ENCODE results near the gene CHD1L.
A peak's percentile ranks its signal among the peaks of the same experiment; 100 is the strongest.
"Not testable (repeated sequence)": the region's sequence is repeated elsewhere in the genome, so short reads cannot be mapped to it uniquely, and the experiment has no call there.

Gene CHD1L

GRCh38 chr1:147238925-147239820 is 3.3 kb upstream of the CHD1L start:
- no peaks in the 10 kb centered on the region for H3K9me2 ChIP-seq (ENCODE audit: low read depth, low read length)
- no peak for TF ChIP-seq EZH2 (IDR thresholded peaks at IDR 0.05; ENCODE audit: borderline replicate concordance, low read length)
- TF ChIP-seq CTCF (IDR thresholded peaks at IDR 0.05; ENCODE audit: low read length) = no peak
- H3K4me2 ChIP-seq (ENCODE audit: low read length) = no peak overlapping the region
- peaks cover 2% of the 10 kb centered on the region; the same call in 1 of the 2 replicates for H3K9me3 ChIP-seq (ENCODE audit: low read length)
- no peaks in the 10 kb centered on the region for H4K20me1 ChIP-seq (ENCODE audit: insufficient read depth, low read length)
- no peaks in the 10 kb centered on the region; the same call in 1 of the 2 replicates for H3K27me3 ChIP-seq (ENCODE audit: insufficient read depth, low read length)
- H3K4me1 ChIP-seq (ENCODE audit: insufficient read depth, low read length, severe bottlenecking) = peaks cover 16% of the 10 kb centered on the region
- no peak overlapping the region for H3K9ac ChIP-seq (ENCODE audit: low read length)
- H3K36me3 ChIP-seq (ENCODE audit: insufficient read depth, low read length) = no peaks in the 10 kb centered on the region; the same call in 1 of the 2 replicates
- no peak overlapping the region for H2AFZ ChIP-seq (ENCODE audit: low read length)
- no peak overlapping the region for H3K27ac ChIP-seq (ENCODE audit: low read depth, low read length, poor library complexity, severe bottlenecking)
- H3K4me3 ChIP-seq (ENCODE audit: low read depth, low read length, poor library complexity, severe bottlenecking) = no peak overlapping the region
- no peaks in the 10 kb centered on the region for H3F3A ChIP-seq (ENCODE audit: insufficient read depth, low read length)
- peaks cover 5% of the 10 kb centered on the region for H3K79me2 ChIP-seq (ENCODE audit: insufficient read depth, low read length)

GRCh38 chr1:147240131-147240721 is 2.3 kb upstream of the CHD1L start:
- not testable (repeated sequence) for H3K4me3 ChIP-seq (ENCODE audit: low read depth, low read length, poor library complexity, severe bottlenecking); H3K9me3 ChIP-seq (ENCODE audit: low read length); H3K9me2 ChIP-seq (ENCODE audit: low read depth, low read length); H2AFZ ChIP-seq (ENCODE audit: low read length); H3K9ac ChIP-seq (ENCODE audit: low read length); H3K27me3 ChIP-seq (ENCODE audit: insufficient read depth, low read length); H3K36me3 ChIP-seq (ENCODE audit: insufficient read depth, low read length); H3F3A ChIP-seq (ENCODE audit: insufficient read depth, low read length); H3K4me2 ChIP-seq (ENCODE audit: low read length); H4K20me1 ChIP-seq (ENCODE audit: insufficient read depth, low read length); H3K27ac ChIP-seq (ENCODE audit: low read depth, low read length, poor library complexity, severe bottlenecking)
- Histone ChIP-seq H3K4me1 (ENCODE audit: insufficient read depth, low read length, severe bottlenecking) (peaks cover 24% of the 10 kb centered on the region), H3K79me2 (ENCODE audit: insufficient read depth, low read length) (peaks cover 15% of the 10 kb centered on the region)

- H3K79me2 ChIP-seq (ENCODE audit: insufficient read depth, low read length) = peaks cover 33% of the 10 kb centered on the region
- no peaks in the 10 kb centered on the region; the same call in 1 of the 2 replicates for H3K36me3 ChIP-seq (ENCODE audit: insufficient read depth, low read length)
- no peak for TF ChIP-seq CTCF (IDR thresholded peaks at IDR 0.05; ENCODE audit: low read length)
- no peak for TF ChIP-seq EZH2 (IDR thresholded peaks at IDR 0.05; ENCODE audit: borderline replicate concordance, low read length)
- peak overlapping the region; percentile 96 for H2AFZ ChIP-seq (ENCODE audit: low read length)
- peak overlapping the region; percentile 83 for H3K4me3 ChIP-seq (ENCODE audit: low read depth, low read length, poor library complexity, severe bottlenecking)
- peak overlapping the region; percentile 83 for H3K4me2 ChIP-seq (ENCODE audit: low read length)
- no peaks in the 10 kb centered on the region for H3F3A ChIP-seq (ENCODE audit: insufficient read depth, low read length)
- no peak overlapping the region for H3K27ac ChIP-seq (ENCODE audit: low read depth, low read length, poor library complexity, severe bottlenecking)
- no peaks in the 10 kb centered on the region for H3K9me2 ChIP-seq (ENCODE audit: low read depth, low read length)
- no peaks in the 10 kb centered on the region for H3K27me3 ChIP-seq (ENCODE audit: insufficient read depth, low read length)
- H3K9me3 ChIP-seq (ENCODE audit: low read length) = no peaks in the 10 kb centered on the region
- peaks cover 30% of the 10 kb centered on the region for H3K4me1 ChIP-seq (ENCODE audit: insufficient read depth, low read length, severe bottlenecking)
- H4K20me1 ChIP-seq (ENCODE audit: insufficient read depth, low read length) = no peaks in the 10 kb centered on the region
- peak overlapping the region; percentile 93 for H3K9ac ChIP-seq (ENCODE audit: low read length)
These were observed 493 bp upstream of the CHD1L start for GRCh38 chr1:147241934-147242448.

Measured in OCI-LY1 (cell line).